CD4-positive, alpha-beta memory T cell (primary cell): Measurements from ENCODE around the gene UPP2. TPM values are rescaled to one million over a fixed set of nuclear protein-coding genes. Genes with fewer than 3 reads are reported as not detected.

ENCODE experiments used
- CTCF ChIA-PET: fragments of 350-600 bp; sonication (Branson Sonifier 250); formaldehyde crosslinking; loops from one replicate; lab custom pipeline; 2021; ENCODE audit warnings: inconsistent platforms; ENCODE audit not compliant: partially characterized antibody; lab: Charles Lee
- POLR2A ChIA-PET: fragments of 350-600 bp; sonication (Branson Sonifier 250); formaldehyde crosslinking; loops from one replicate; lab custom pipeline; 2021; ENCODE audit not compliant: partially characterized antibody; lab: Charles Lee
- DNase-seq, 5 donors: peaks; one replicate each; pipeline versions ENCODE4 v3.0.0 to v3.0.0-alpha.2; 2020 to 2022; ENCODE audit warnings: mixed read lengths in 1 of 5
- H3K27ac ChIP-seq: one replicate; pipeline ENCODE4 v1.7.0; 2013; ENCODE audit warnings: low read depth, low read length
- H3K27me3 ChIP-seq: 2 replicates; pipeline ENCODE4 v1.7.0; 2013; ENCODE audit warnings: mild to moderate bottlenecking, low read length, moderate library complexity; ENCODE audit not compliant: insufficient read depth
- H3K36me3 ChIP-seq: 2 replicates; pipeline ENCODE4 v1.7.0; 2013; ENCODE audit warnings: mild to moderate bottlenecking, low read length, moderate library complexity; ENCODE audit not compliant: insufficient read depth
- H3K4me1 ChIP-seq: 2 replicates; pipeline ENCODE4 v1.7.0; 2013; ENCODE audit warnings: mild to moderate bottlenecking, low read length, moderate library complexity; ENCODE audit not compliant: insufficient read depth
- H3K4me3 ChIP-seq, 2 donors: one replicate each; pipeline ENCODE4 v1.7.0; 2013; ENCODE audit warnings: low read length in 2 of 2, mild to moderate bottlenecking in 1 of 2
- H3K9me3 ChIP-seq, 2 donors: one replicate each; pipeline ENCODE4 v1.7.0; 2013; ENCODE audit warnings: low read length in 2 of 2, control low read depth in 1 of 2; ENCODE audit not compliant: control insufficient read depth in 1 of 2
- H3K27ac Mint-ChIP-seq, 7 donors: one replicate each; pipeline ENCODE4 v1.8.0; 2020 to 2021; ENCODE audit warnings: mixed read lengths in 7 of 7, mild to moderate bottlenecking in 6 of 7, inconsistent platforms in 3 of 7, moderate library complexity in 3 of 7
- H3K27me3 Mint-ChIP-seq, 2 donors: one replicate each; pipeline ENCODE4 v1.8.0; 2020 to 2021; ENCODE audit warnings: mixed read lengths in 2 of 2
- H3K36me3 Mint-ChIP-seq, 2 donors: one replicate each; pipeline ENCODE4 v1.8.0; 2020 to 2021; ENCODE audit warnings: mixed read lengths in 2 of 2, inconsistent platforms in 1 of 2, mild to moderate bottlenecking in 1 of 2
- H3K4me1 Mint-ChIP-seq, 4 donors: one replicate each; pipeline ENCODE4 v1.8.0; 2020 to 2021; ENCODE audit warnings: mixed read lengths in 4 of 4, mild to moderate bottlenecking in 1 of 4
- H3K4me3 Mint-ChIP-seq, 8 donors: one replicate each; pipeline ENCODE4 v1.8.0; 2020 to 2021; ENCODE audit warnings: mixed read lengths in 8 of 8, mild to moderate bottlenecking in 7 of 8, moderate library complexity in 6 of 8, inconsistent platforms in 3 of 8
- H3K9me3 Mint-ChIP-seq, 8 donors: one replicate each; pipeline ENCODE4 v1.8.0; 2020 to 2021; ENCODE audit warnings: mixed read lengths in 8 of 8, mild to moderate bottlenecking in 5 of 8, inconsistent platforms in 3 of 8, moderate library complexity in 1 of 8
- intact Hi-C: fragments of 100-400 bp; cut with micrococcal nuclease; formaldehyde crosslinking; loops from one replicate; pipeline ENCODE4 v1.15.1; 2023
- polyA plus RNA-seq, 2 donors: library from polyadenylated mRNA; unstranded; fragments of 300-500 nt; fragmentation: Illumina TruSeq; gene quantifications; one replicate each; pipeline ENCODE4 v1.2.3, GENCODE V29; 2021
- total RNA-seq, 2 experiments: library from RNA; stranded (reverse); gene quantifications; one replicate each; pipeline ENCODE4 v1.2.3, GENCODE V29; 2021

Gene UPP2
- total and polyA plus RNA-seq, 4 experiments from 2014 or later, result not detected

GRCh38 chr2:158184001-158184400 is 82.3 kb downstream of the UPP2 start:
- H3K4me3 Mint-ChIP-seq, result no peak overlapping the region
- H3K4me1 ChIP-seq, result no peaks in the 10 kb centered on the region
- H3K36me3 ChIP-seq, result no peaks in the 10 kb centered on the region
- ChIA-PET POLR2A (no interaction called here), CTCF (no interaction called here)
- no peaks in the 10 kb centered on the region for H3K36me3 Mint-ChIP-seq
- peaks cover 0 to 3% (median 0%) of the 10 kb centered on the region in 8 donors for H3K9me3 Mint-ChIP-seq
- intact Hi-C loops, result no loop called here
- no peak overlapping the region for H3K4me3 ChIP-seq
- no peaks in the 10 kb centered on the region for H3K27me3 ChIP-seq
- no peak for DNase-seq
- no peak overlapping the region for H3K27ac Mint-ChIP-seq
- H3K27ac ChIP-seq, result no peak overlapping the region
- H3K4me1 Mint-ChIP-seq, result no peaks in the 10 kb centered on the region
- H3K9me3 ChIP-seq, result no peaks in the 10 kb centered on the region
- peaks cover 5 to 7% of the 10 kb centered on the region in 2 donors for H3K27me3 Mint-ChIP-seq

GRCh38 chr2:158184556-158185343 is 83.1 kb downstream of the UPP2 start:
- Histone ChIP-seq H3K4me1 (peaks cover 5% of the 10 kb centered on the region), H3K36me3 (no peaks in the 10 kb centered on the region), H3K9me3 (no peaks in the 10 kb centered on the region), H3K27me3 (no peaks in the 10 kb centered on the region), H3K27ac (no peak overlapping the region), H3K4me3 (no peak overlapping the region)
- Mint-ChIP-seq H3K36me3 (no peaks in the 10 kb centered on the region), H3K9me3 (peaks cover 0 to 2% (median 0%) of the 10 kb centered on the region in 8 donors), H3K27me3 (peaks cover 5 to 7% of the 10 kb centered on the region in 2 donors), H3K4me3 (no peak overlapping the region), H3K27ac (no peak overlapping the region), H3K4me1 (peaks cover 2 to 5% (median 4%) of the 10 kb centered on the region in 4 donors)
- CTCF ChIA-PET, result no interaction called here
- DNase-seq, result no peak
- POLR2A ChIA-PET, result no interaction called here
- intact Hi-C loops, result no loop called here

Other genes starting within 250 kb of the UPP2 start
- gene ACVR1, start 225.5 kb upstream of the UPP2 start, total RNA-seq, result 10 to 100 TPM; 26.9 to 31.9 TPM
- gene ACVR1, start 225.5 kb upstream of the UPP2 start, polyA plus RNA-seq, result 10 to 100 TPM; 16.1 to 23.3 TPM